OCI-LY1 (cell line): ENCODE data around the gene AKAP13.

Source experiments
- H2AFZ ChIP-seq: fragments of 200-600 bp; sonication (generic), shearing (Covaris generic); 2 replicates; pipeline ENCODE4 v1.6.0; 2014; ENCODE audit warnings: antibody characterized with exemption, mild to moderate bottlenecking, low read length
- H3F3A ChIP-seq: fragments of 200-600 bp; sonication (generic), shearing (Covaris generic); 2 replicates; pipeline ENCODE4 v1.6.0; 2014; ENCODE audit warnings: mild to moderate bottlenecking, antibody characterized with exemption, low read length, moderate library complexity; ENCODE audit not compliant: insufficient read depth
- H3K27ac ChIP-seq: fragments of 200-600 bp; sonication (generic); 2 replicates; pipeline ENCODE4 v1.5.1; 2014; ENCODE audit warnings: low read length, mixed run types, mild to moderate bottlenecking, low read depth; ENCODE audit not compliant: poor library complexity, severe bottlenecking
- H3K27me3 ChIP-seq: fragments of 200-600 bp; sonication (generic); 2 replicates; pipeline ENCODE4 v1.6.0; 2014; ENCODE audit warnings: antibody characterized with exemption, mild to moderate bottlenecking, low read length, moderate library complexity; ENCODE audit not compliant: insufficient read depth
- H3K36me3 ChIP-seq: fragments of 200-600 bp; sonication (generic); 2 replicates; pipeline ENCODE4 v1.6.1; 2014; ENCODE audit warnings: mild to moderate bottlenecking, antibody characterized with exemption, low read length, moderate library complexity, mixed read lengths; ENCODE audit not compliant: insufficient read depth
- H3K4me1 ChIP-seq: fragments of 200-600 bp; sonication (generic); 2 replicates; pipeline ENCODE4 v1.5.1; 2014; ENCODE audit warnings: mild to moderate bottlenecking, low read length, moderate library complexity; ENCODE audit not compliant: insufficient read depth, severe bottlenecking
- H3K4me2 ChIP-seq: fragments of 200-600 bp; sonication (generic), shearing (Covaris generic); 2 replicates; pipeline ENCODE4 v1.6.1; 2014; ENCODE audit warnings: low read length
- H3K4me3 ChIP-seq: fragments of 200-600 bp; sonication (generic); 2 replicates; pipeline ENCODE4 v1.5.1; 2014; ENCODE audit warnings: low read length, low read depth, mild to moderate bottlenecking, mixed read lengths; ENCODE audit not compliant: poor library complexity, severe bottlenecking
- H3K79me2 ChIP-seq: fragments of 200-600 bp; shearing (Covaris generic); 2 replicates; pipeline ENCODE4 v1.6.1; 2016; ENCODE audit warnings: mixed run types, low read length, mixed read lengths; ENCODE audit not compliant: insufficient read depth
- H3K9ac ChIP-seq: fragments of 200-600 bp; sonication (generic), shearing (Covaris generic); 2 replicates; pipeline ENCODE4 v1.6.1; 2014; ENCODE audit warnings: mild to moderate bottlenecking, low read length, mixed read lengths
- H3K9me2 ChIP-seq: fragments of 200-600 bp; sonication (generic), shearing (Covaris generic); 2 replicates; pipeline ENCODE4 v1.6.1; 2014; ENCODE audit warnings: low read depth, mild to moderate bottlenecking, low read length, mixed read lengths
- H3K9me3 ChIP-seq: fragments of 200-600 bp; shearing (Covaris generic); 2 replicates; pipeline ENCODE4 v1.6.1; 2014; ENCODE audit warnings: low read length, mixed read lengths
- H4K20me1 ChIP-seq: fragments of 200-600 bp; sonication (generic), shearing (Covaris generic); 2 replicates; pipeline ENCODE4 v1.6.0; 2016; ENCODE audit warnings: mild to moderate bottlenecking, low read length; ENCODE audit not compliant: insufficient read depth
- CTCF ChIP-seq: fragments of 200-600 bp; sonication (generic), shearing (Covaris generic); IDR thresholded peaks from 2 replicates; pipeline ENCODE4 v1.5.1; 2017; ENCODE audit warnings: mild to moderate bottlenecking, antibody characterized with exemption, low read length, moderate library complexity, mixed read lengths
- EZH2 ChIP-seq: fragments of 200-600 bp; sonication (generic), shearing (Covaris generic); IDR thresholded peaks from 2 replicates; pipeline ENCODE4 v1.8.0; 2017; ENCODE audit warnings: borderline replicate concordance, mixed run types, mild to moderate bottlenecking, antibody characterized with exemption, low read length, moderate library complexity, mixed read lengths

Gene AKAP13

GRCh38 chr15:85727068-85727467 lies 346.7 kb downstream of the AKAP13 start:
- Histone ChIP-seq H3K4me3 (no peak overlapping the region), H3F3A (no peaks in the 10 kb centered on the region), H3K9ac (no peak overlapping the region), H3K9me3 (no peaks in the 10 kb centered on the region), H3K9me2 (no peaks in the 10 kb centered on the region), H3K79me2 (no peaks in the 10 kb centered on the region), H3K27ac (no peak overlapping the region), H3K4me2 (no peak overlapping the region), H4K20me1 (no peaks in the 10 kb centered on the region), H3K4me1 (no peaks in the 10 kb centered on the region), H3K27me3 (no peaks in the 10 kb centered on the region), H2AFZ (no peak overlapping the region), H3K36me3 (peaks cover 88% of the 10 kb centered on the region)
- TF ChIP-seq CTCF (no peak), EZH2 (no peak)

- TF ChIP-seq EZH2, result no peak
- TF ChIP-seq CTCF, result peak; percentile 67
- Histone ChIP-seq H2AFZ (no peak overlapping the region), H3K27me3 (no peaks in the 10 kb centered on the region), H3K27ac (no peak overlapping the region), H4K20me1 (no peaks in the 10 kb centered on the region), H3F3A (no peaks in the 10 kb centered on the region), H3K9me2 (no peaks in the 10 kb centered on the region), H3K9me3 (peaks cover 5% of the 10 kb centered on the region; the same call in 1 of the 2 replicates), H3K4me1 (no peaks in the 10 kb centered on the region), H3K36me3 (peaks cover 87% of the 10 kb centered on the region), H3K4me2 (no peak overlapping the region), H3K79me2 (no peaks in the 10 kb centered on the region), H3K4me3 (no peak overlapping the region), H3K9ac (no peak overlapping the region)
Observed at GRCh38 chr15:85730001-85730820, 349.8 kb downstream of the AKAP13 start.

GRCh38 chr15:85733416-85733815 lies 353.0 kb downstream of the AKAP13 start:
- Histone ChIP-seq H3K4me2 (no peak overlapping the region), H3K27ac (no peak overlapping the region), H4K20me1 (no peaks in the 10 kb centered on the region), H3K27me3 (no peaks in the 10 kb centered on the region), H3K79me2 (no peaks in the 10 kb centered on the region), H3K9me3 (peaks cover 5% of the 10 kb centered on the region; the same call in 1 of the 2 replicates), H3K36me3 (peaks cover 83% of the 10 kb centered on the region), H3F3A (no peaks in the 10 kb centered on the region), H3K4me3 (no peak overlapping the region), H3K9me2 (no peaks in the 10 kb centered on the region), H2AFZ (no peak overlapping the region), H3K4me1 (no peaks in the 10 kb centered on the region), H3K9ac (no peak overlapping the region)
- TF ChIP-seq CTCF (no peak), EZH2 (no peak)
